Glutamatergic neuron (in vitro differentiated cells): ENCODE results near the gene MFSD12. TPM values are rescaled to one million over a fixed set of nuclear protein-coding genes. Genes with fewer than 3 reads are reported as not detected.

Experiments
- DNase-seq: peaks from one replicate; pipeline ENCODE4 v3.0.0; 2022
- H3K27ac Mint-ChIP-seq: one replicate; pipeline ENCODE4 v1.8.0; 2020; ENCODE audit warnings: mild to moderate bottlenecking, mixed read lengths, inconsistent platforms; ENCODE audit not compliant: unreplicated experiment
- H3K27me3 Mint-ChIP-seq: one replicate; pipeline ENCODE4 v1.8.0; 2020; ENCODE audit warnings: mild to moderate bottlenecking, moderate library complexity, mixed read lengths, inconsistent platforms; ENCODE audit not compliant: unreplicated experiment
- H3K36me3 Mint-ChIP-seq: one replicate; pipeline ENCODE4 v1.8.0; 2020; ENCODE audit warnings: mild to moderate bottlenecking, mixed read lengths, inconsistent platforms; ENCODE audit not compliant: unreplicated experiment
- H3K4me1 Mint-ChIP-seq: one replicate; pipeline ENCODE4 v1.8.0; 2020; ENCODE audit warnings: mild to moderate bottlenecking, low read depth, mixed read lengths, inconsistent platforms; ENCODE audit not compliant: unreplicated experiment
- H3K4me3 Mint-ChIP-seq: one replicate; pipeline ENCODE4 v1.8.0; 2020; ENCODE audit warnings: mild to moderate bottlenecking, mixed read lengths, inconsistent platforms; ENCODE audit not compliant: unreplicated experiment
- H3K9me3 Mint-ChIP-seq: one replicate; pipeline ENCODE4 v1.8.0; 2020; ENCODE audit warnings: mild to moderate bottlenecking, moderate library complexity, mixed read lengths, inconsistent platforms; ENCODE audit not compliant: unreplicated experiment
- CTCF ChIP-seq: fragments of 200-600 bp; sonication (generic); IDR thresholded peaks from one replicate; pipeline ENCODE4 v1.5.0; 2021; ENCODE audit not compliant: partially characterized antibody, unreplicated experiment
- total RNA-seq: library from RNA; stranded (reverse); fragmentation: NEBNext Ultra II Directional; extraction: Animal tissue kit (Norgen Biotek cat#: 25700); gene quantifications from one replicate; pipeline ENCODE4 v1.2.1, GENCODE V29; 2021; ENCODE audit not compliant: unreplicated experiment

The MFSD12 gene
- total RNA-seq, 1 donor from 2014 or later, result 134 TPM

GRCh38 chr19:3563709-3564524, 6.5 kb upstream of the MFSD12 start:
- Mint-ChIP-seq H3K36me3 (no peaks in the 10 kb centered on the region), H3K4me3 (no peak overlapping the region), H3K4me1 (no peaks in the 10 kb centered on the region), H3K9me3 (peaks cover 3% of the 10 kb centered on the region), H3K27me3 (peaks cover 12% of the 10 kb centered on the region), H3K27ac (no peak overlapping the region)
- no peak for DNase-seq
- TF ChIP-seq CTCF, result no peak

GRCh38 chr19:3556978-3557460, 367 bp downstream of the MFSD12 start:
- Mint-ChIP-seq H3K4me3 (peak overlapping the region; percentile 94), H3K27ac (peak overlapping the region; percentile 86), H3K27me3 (peaks cover 14% of the 10 kb centered on the region), H3K4me1 (peaks cover 10% of the 10 kb centered on the region), H3K36me3 (no peaks in the 10 kb centered on the region), H3K9me3 (peaks cover 5% of the 10 kb centered on the region)
- TF ChIP-seq CTCF, result no peak
- peak; percentile 68 for DNase-seq

GRCh38 chr19:3556423-3556977, 886 bp downstream of the MFSD12 start:
- H3K27ac Mint-ChIP-seq, result peak overlapping the region; percentile 86
- H3K9me3 Mint-ChIP-seq, result peaks cover 5% of the 10 kb centered on the region
- peak overlapping the region; percentile 94 for H3K4me3 Mint-ChIP-seq
- no peak for TF ChIP-seq CTCF
- no peak for DNase-seq
- peaks cover 10% of the 10 kb centered on the region for H3K4me1 Mint-ChIP-seq
- H3K36me3 Mint-ChIP-seq, result no peaks in the 10 kb centered on the region
- peaks cover 14% of the 10 kb centered on the region for H3K27me3 Mint-ChIP-seq

- Mint-ChIP-seq H3K36me3 (no peaks in the 10 kb centered on the region), H3K4me1 (peaks cover 10% of the 10 kb centered on the region), H3K27ac (peak overlapping the region; percentile 86), H3K27me3 (peaks cover 14% of the 10 kb centered on the region), H3K4me3 (peak overlapping the region; percentile 94), H3K9me3 (peaks cover 5% of the 10 kb centered on the region)
- DNase-seq, result no peak
- TF ChIP-seq CTCF, result no peak
Measured at GRCh38 chr19:3555653-3556422, 1.5 kb downstream of the MFSD12 start.
